ENCODE results near the gene EYA3.

Gene EYA3, protein sequence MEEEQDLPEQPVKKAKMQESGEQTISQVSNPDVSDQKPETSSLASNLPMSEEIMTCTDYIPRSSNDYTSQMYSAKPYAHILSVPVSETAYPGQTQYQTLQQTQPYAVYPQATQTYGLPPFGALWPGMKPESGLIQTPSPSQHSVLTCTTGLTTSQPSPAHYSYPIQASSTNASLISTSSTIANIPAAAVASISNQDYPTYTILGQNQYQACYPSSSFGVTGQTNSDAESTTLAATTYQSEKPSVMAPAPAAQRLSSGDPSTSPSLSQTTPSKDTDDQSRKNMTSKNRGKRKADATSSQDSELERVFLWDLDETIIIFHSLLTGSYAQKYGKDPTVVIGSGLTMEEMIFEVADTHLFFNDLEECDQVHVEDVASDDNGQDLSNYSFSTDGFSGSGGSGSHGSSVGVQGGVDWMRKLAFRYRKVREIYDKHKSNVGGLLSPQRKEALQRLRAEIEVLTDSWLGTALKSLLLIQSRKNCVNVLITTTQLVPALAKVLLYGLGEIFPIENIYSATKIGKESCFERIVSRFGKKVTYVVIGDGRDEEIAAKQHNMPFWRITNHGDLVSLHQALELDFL

DNA sequence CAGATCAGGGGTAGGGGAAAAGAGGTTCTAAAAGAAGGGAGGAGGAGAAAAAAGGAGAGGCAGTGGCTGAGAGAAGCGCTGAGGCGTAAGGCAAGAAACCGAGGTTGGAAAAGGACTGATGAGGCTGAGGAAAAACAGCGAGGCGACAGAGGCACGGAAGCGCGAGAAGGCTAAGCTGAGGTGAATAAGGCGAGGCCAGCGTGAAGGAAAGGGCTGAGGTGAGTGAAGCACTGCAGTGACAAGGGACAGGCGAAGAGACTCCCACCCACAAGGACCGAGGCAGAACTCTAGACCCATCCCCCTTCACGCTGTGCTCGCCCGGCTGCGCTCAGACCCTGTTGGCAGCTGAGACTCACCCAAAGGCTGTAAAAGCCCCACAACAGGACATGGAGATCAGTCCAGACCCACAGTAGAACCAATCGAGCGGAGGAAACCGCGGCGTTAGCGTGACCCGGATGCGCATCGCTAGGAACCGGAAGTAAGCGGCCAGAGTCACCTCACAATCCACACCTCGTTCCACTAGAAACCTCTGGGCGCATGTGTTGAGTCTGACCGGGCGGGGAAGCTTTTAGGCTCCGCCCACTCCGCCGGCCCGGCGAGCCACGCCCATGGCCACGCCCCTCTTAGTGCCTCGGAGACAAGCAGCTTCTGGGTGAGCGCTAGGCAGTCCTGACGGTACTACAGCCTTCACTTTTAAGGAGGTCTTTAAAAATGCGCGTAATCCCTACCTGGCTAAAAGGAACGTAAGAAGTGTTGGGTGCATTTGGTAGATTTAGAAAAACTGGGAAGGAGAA, at the start of gene EYA3:
EYA3 (minus strand) TSS at position 443 of the 794 bp plus-strand sequence. CDS start 30,584 bp downstream, outside the sequence.
- peak; percentile 96 for DNase-seq (ENCODE audit: low spot score)
- no peak for TF ChIP-seq CTCF (IDR thresholded peaks at IDR 0.05; ENCODE audit: extremely low read depth, insufficient read depth, missing control alignments)
- in situ Hi-C loops (cut with MboI; ENCODE audit: low pct_unique_long_range_greater_than_20kb, low sequenced_read_pairs, unreplicated experiment), result no loop called here

DNA sequence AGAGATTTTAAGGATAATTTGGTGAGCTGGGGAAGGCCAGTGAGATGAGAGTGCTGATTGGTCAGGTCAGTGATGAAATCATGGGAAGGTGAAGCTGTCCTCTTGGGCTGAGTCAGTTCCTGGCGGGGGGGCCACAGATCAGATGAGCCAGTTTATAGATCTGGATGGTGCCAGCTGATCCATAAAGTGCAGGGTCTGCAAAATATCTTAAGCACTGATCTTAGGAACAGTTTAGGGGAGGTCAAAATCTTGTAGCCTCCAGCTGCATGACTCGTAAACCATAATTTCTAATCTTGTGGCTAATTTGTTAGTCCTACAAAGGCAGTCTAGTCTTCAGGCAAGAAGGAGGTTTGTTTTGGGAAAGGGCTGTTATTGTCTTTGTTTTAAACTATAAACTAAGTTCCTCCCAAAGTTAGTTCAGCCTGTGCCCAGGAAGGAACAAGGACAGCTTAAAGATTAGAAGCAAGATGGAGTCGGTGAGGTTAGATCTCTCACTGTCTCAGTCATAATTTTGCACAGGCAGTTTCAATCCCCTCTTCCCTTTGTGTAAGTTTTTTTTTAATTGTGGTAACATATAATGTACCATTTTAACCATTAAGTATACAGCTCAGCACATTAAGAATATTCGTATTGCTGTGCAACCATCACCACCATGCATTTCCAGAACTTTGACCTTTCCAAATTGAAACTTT, 48.7 kb upstream of the EYA3 start:
- TF ChIP-seq CTCF (IDR thresholded peaks at IDR 0.05; ENCODE audit: extremely low read depth, insufficient read depth, missing control alignments), result no peak
- in situ Hi-C loops (cut with MboI; ENCODE audit: low pct_unique_long_range_greater_than_20kb, low sequenced_read_pairs, unreplicated experiment), result no loop called here
- no peak for DNase-seq (ENCODE audit: low spot score)

- in situ Hi-C loops (cut with MboI; ENCODE audit: low pct_unique_long_range_greater_than_20kb, low sequenced_read_pairs, unreplicated experiment), result no loop called here
- no peak for TF ChIP-seq CTCF (IDR thresholded peaks at IDR 0.05; ENCODE audit: extremely low read depth, insufficient read depth, missing control alignments)
- no peak for DNase-seq (ENCODE audit: low spot score)
Measured at GRCh38 chr1:28136169-28136921, 47.9 kb upstream of the EYA3 start.

GRCh38 chr1:28135371-28136168, 47.2 kb upstream of the EYA3 start:
- no peak for TF ChIP-seq CTCF (IDR thresholded peaks at IDR 0.05; ENCODE audit: extremely low read depth, insufficient read depth, missing control alignments)
- DNase-seq (ENCODE audit: low spot score), result no peak
- in situ Hi-C loops (cut with MboI; ENCODE audit: low pct_unique_long_range_greater_than_20kb, low sequenced_read_pairs, unreplicated experiment), result no loop called here

DNA sequence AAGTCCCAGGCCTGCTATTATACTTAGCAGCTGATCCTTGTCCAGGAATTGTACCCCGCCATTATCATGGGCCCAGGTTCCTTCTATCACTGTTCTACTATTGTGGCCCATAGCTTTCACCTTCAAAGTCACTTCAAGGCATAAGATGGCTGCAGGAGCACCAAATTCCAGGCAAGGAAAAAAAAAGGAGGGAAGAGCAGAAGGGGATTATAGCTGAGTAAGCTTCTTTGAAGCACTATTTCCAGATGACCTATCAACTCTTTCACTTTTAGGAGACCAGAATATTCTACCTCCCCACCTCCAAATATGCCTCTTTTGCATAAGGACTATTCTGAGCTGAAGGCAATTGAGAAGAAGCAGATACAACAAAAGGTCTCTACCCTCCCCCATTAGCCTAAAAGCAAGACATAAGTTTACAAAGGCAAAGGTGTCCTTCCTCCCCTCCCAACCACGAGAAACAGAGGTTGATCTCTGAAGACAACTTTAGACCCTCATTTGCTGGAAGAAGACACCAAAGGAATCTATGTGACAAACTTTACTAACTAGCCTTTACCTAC, 46.3 kb upstream of the EYA3 start:
- DNase-seq (ENCODE audit: low spot score), result no peak
- in situ Hi-C loops (cut with MboI; ENCODE audit: low pct_unique_long_range_greater_than_20kb, low sequenced_read_pairs, unreplicated experiment), result no loop called here
- TF ChIP-seq CTCF (IDR thresholded peaks at IDR 0.05; ENCODE audit: extremely low read depth, insufficient read depth, missing control alignments), result no peak
